Ascending aorta (tissue), 2 donors: ENCODE measurements around the gene SOX8. TPM values are rescaled to one million over a fixed set of nuclear protein-coding genes. Genes with fewer than 3 reads are reported as not detected.

Source experiments
- DNase-seq, 2 donors: peaks; one replicate each; pipeline ENCODE4 v3.0.0-alpha.2; 2019; ENCODE audit warnings: low spot score in 2 of 2
- H3K27ac ChIP-seq, 2 donors: fragments of 200-600 bp; sonication (generic); one replicate each; pipeline ENCODE4 v1.5.1; 2016 to 2017; ENCODE audit warnings: mild to moderate bottlenecking in 1 of 2
- H3K27me3 ChIP-seq: fragments of 200-600 bp; sonication (generic); one replicate; pipeline ENCODE4 v1.5.1; 2017
- H3K36me3 ChIP-seq, 2 donors: fragments of 200-600 bp; sonication (generic); one replicate each; pipeline ENCODE4 v1.5.1; 2016
- H3K4me1 ChIP-seq, 2 donors: fragments of 200-600 bp; sonication (generic); one replicate each; pipeline ENCODE4 v1.5.1; 2016 to 2017; ENCODE audit warnings: mild to moderate bottlenecking in 1 of 2
- H3K4me3 ChIP-seq, 2 donors: fragments of 200-600 bp; sonication (generic); one replicate each; pipeline ENCODE4 v1.5.1; 2016 to 2017; ENCODE audit warnings: mild to moderate bottlenecking in 1 of 2
- H3K9me3 ChIP-seq, 2 donors: fragments of 200-600 bp; sonication (generic); one replicate each; pipeline ENCODE4 v1.5.1; 2016
- CTCF ChIP-seq, 3 experiments: fragments of 200-600 bp in 2 of 3; fragments of 450-650 bp in 1 of 3; sonication (generic) in 2 of 3; IDR thresholded peaks; one replicate each; pipeline ENCODE4 v1.5.1; 2016 to 2019; ENCODE audit warnings: antibody characterized with exemption in 3 of 3, mild to moderate bottlenecking in 1 of 3, moderate library complexity in 1 of 3
- intact Hi-C: fragments of 100-400 bp; cut with DNase I; formaldehyde crosslinking; loops from one replicate; pipeline ENCODE4 v1.15.1; 2023
- total RNA-seq: library from RNA; depleted of rRNA; stranded (reverse); fragments of >200 nt; gene quantifications from one replicate; pipeline ENCODE4 v1.1.0, GENCODE V29; 2016

Gene SOX8
- total RNA-seq, 1 donor from 2014 or later, result 18.9 TPM

- DNase-seq, result no peak
- TF ChIP-seq CTCF (IDR thresholded peaks at IDR 0.05), result no peak
- Histone ChIP-seq H3K4me1 (peaks cover 14% of the 10 kb centered on the region in 2 donors), H3K36me3 (no peaks in the 10 kb centered on the region), H3K9me3 (no peaks in the 10 kb centered on the region), H3K27me3 (no peaks in the 10 kb centered on the region), H3K4me3 (peak overlapping the region in 1 of 2 donors; percentile 34), H3K27ac (peak overlapping the region; percentile 49 to 80)
- intact Hi-C loops, result loop anchor here (2.0 kb wide), 1 partner anchor 26 kb away; no protein-coding TSS in a partner anchor
Observed at GRCh38 chr16:988471-989353, 7.1 kb downstream of the SOX8 start.

- no peak for TF ChIP-seq CTCF (IDR thresholded peaks at IDR 0.05)
- H3K9me3 ChIP-seq, result peaks cover 0 to under 1% of the 10 kb centered on the region in 2 donors
- H3K4me3 ChIP-seq, result no peak overlapping the region
- no peaks in the 10 kb centered on the region for H3K36me3 ChIP-seq
- H3K4me1 ChIP-seq, result peaks cover 14% of the 10 kb centered on the region in 2 donors
- H3K27ac ChIP-seq, result peak overlapping the region in 1 of 2 donors; percentile 80
- intact Hi-C loops, result loop anchor here (2.0 kb wide), 1 partner anchor 25 kb away; no protein-coding TSS in a partner anchor
- no peaks in the 10 kb centered on the region for H3K27me3 ChIP-seq
- DNase-seq, result no peak
Observed at GRCh38 chr16:989354-989814, 7.8 kb downstream of the SOX8 start.

- Histone ChIP-seq H3K4me1 (peaks cover 14% of the 10 kb centered on the region in 2 donors), H3K4me3 (no peak overlapping the region), H3K9me3 (peaks cover 12 to 14% of the 10 kb centered on the region in 2 donors), H3K27me3 (no peaks in the 10 kb centered on the region), H3K27ac (no peak overlapping the region), H3K36me3 (no peaks in the 10 kb centered on the region)
- TF ChIP-seq CTCF (IDR thresholded peaks at IDR 0.05), result no peak
- DNase-seq, result no peak
- intact Hi-C loops, result no loop called here
Observed at GRCh38 chr16:990516-991291, 9.1 kb downstream of the SOX8 start.

- TF ChIP-seq CTCF (IDR thresholded peaks at IDR 0.05), result no peak
- H3K36me3 ChIP-seq, result no peaks in the 10 kb centered on the region
- no peaks in the 10 kb centered on the region for H3K27me3 ChIP-seq
- no peak overlapping the region for H3K4me3 ChIP-seq
- intact Hi-C loops, result no loop called here
- H3K9me3 ChIP-seq, result peaks cover 12 to 16% of the 10 kb centered on the region in 2 donors
- DNase-seq, result no peak
- H3K4me1 ChIP-seq, result peaks cover 14% of the 10 kb centered on the region in 2 donors
- H3K27ac ChIP-seq, result no peak overlapping the region
Observed at GRCh38 chr16:991345-991744, 9.8 kb downstream of the SOX8 start.

GRCh38 chr16:991773-992172 is 10.2 kb downstream of the SOX8 start:
- no peak for DNase-seq
- intact Hi-C loops, result no loop called here
- Histone ChIP-seq H3K27ac (no peak overlapping the region), H3K27me3 (no peaks in the 10 kb centered on the region), H3K4me1 (peaks cover 13 to 14% of the 10 kb centered on the region in 2 donors), H3K4me3 (no peak overlapping the region), H3K36me3 (no peaks in the 10 kb centered on the region), H3K9me3 (peaks cover 12 to 16% of the 10 kb centered on the region in 2 donors)
- no peak for TF ChIP-seq CTCF (IDR thresholded peaks at IDR 0.05)
